ENCODE results near the gene SLC28A3. TPM values are rescaled to one million over a fixed set of nuclear protein-coding genes. Genes with fewer than 3 reads are reported as not detected.

The SLC28A3 gene
- total RNA-seq, 1 experiment from 2014 or later = not detected

GRCh38 chr9:84327184-84327583, 13.4 kb downstream of the SLC28A3 start:
- no TSS peak for BruUV-seq (replicated peaks)
- Histone ChIP-seq H3K36me3 (ENCODE audit: control insufficient read depth, insufficient read depth, low read length) (no peaks in the 10 kb centered on the region), H3K27me3 (ENCODE audit: control insufficient read depth, insufficient read depth, low read length) (no peaks in the 10 kb centered on the region), H3K4me1 (ENCODE audit: control insufficient read depth, insufficient read depth, low read length) (no peaks in the 10 kb centered on the region), H3K27ac (ENCODE audit: low read length) (no peak overlapping the region), H3K4me3 (ENCODE audit: low read depth in 2 of 2, low read length in 2 of 2) (no peak overlapping the region), H3K9me3 (ENCODE audit: control insufficient read depth, insufficient read depth, low read depth, low read length) (no peaks in the 10 kb centered on the region)
- intact Hi-C loops (cut with micrococcal nuclease; ENCODE audit: unreplicated experiment) (no loop called here), in situ Hi-C loops (cut with HindIII; ENCODE audit: low pct_unique_long_range_greater_than_20kb, low sequenced_read_pairs) (no loop called here)
- ChIA-PET POLR2A (interaction anchor here (0.6 kb wide), 1 partner anchor 55 kb away, joined by 12 read pairs; no protein-coding TSS in a partner anchor), CTCF (no interaction called here)
- no peak for DNase-seq (ENCODE audit: low read depth, low spot score)
- TF ChIP-seq SIN3A (IDR thresholded peaks at IDR 0.05; ENCODE audit: borderline replicate concordance, insufficient read depth, low read depth, low read length) (no peak), CTCF (IDR thresholded peaks at IDR 0.05) (no peak), POLR2AphosphoS5 (IDR thresholded peaks at IDR 0.05; ENCODE audit: low read depth, low read length) (no peak), TCF7L2 (IDR thresholded peaks at IDR 0.05; ENCODE audit: low read depth, low read length) (no peak)
- TF ChIP-seq, protein P1, sequence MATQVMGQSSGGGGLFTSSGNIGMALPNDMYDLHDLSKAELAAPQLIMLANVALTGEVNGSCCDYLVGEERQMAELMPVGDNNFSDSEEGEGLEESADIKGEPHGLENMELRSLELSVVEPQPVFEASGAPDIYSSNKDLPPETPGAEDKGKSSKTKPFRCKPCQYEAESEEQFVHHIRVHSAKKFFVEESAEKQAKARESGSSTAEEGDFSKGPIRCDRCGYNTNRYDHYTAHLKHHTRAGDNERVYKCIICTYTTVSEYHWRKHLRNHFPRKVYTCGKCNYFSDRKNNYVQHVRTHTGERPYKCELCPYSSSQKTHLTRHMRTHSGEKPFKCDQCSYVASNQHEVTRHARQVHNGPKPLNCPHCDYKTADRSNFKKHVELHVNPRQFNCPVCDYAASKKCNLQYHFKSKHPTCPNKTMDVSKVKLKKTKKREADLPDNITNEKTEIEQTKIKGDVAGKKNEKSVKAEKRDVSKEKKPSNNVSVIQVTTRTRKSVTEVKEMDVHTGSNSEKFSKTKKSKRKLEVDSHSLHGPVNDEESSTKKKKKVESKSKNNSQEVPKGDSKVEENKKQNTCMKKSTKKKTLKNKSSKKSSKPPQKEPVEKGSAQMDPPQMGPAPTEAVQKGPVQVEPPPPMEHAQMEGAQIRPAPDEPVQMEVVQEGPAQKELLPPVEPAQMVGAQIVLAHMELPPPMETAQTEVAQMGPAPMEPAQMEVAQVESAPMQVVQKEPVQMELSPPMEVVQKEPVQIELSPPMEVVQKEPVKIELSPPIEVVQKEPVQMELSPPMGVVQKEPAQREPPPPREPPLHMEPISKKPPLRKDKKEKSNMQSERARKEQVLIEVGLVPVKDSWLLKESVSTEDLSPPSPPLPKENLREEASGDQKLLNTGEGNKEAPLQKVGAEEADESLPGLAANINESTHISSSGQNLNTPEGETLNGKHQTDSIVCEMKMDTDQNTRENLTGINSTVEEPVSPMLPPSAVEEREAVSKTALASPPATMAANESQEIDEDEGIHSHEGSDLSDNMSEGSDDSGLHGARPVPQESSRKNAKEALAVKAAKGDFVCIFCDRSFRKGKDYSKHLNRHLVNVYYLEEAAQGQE (IDR thresholded peaks at IDR 0.05; ENCODE audit: insufficient read depth in 1 of 2, low read depth in 2 of 2, low read length in 1 of 2) = no peak
- ATAC-seq = no peak

GRCh38 chr9:84325347-84325973, 15.1 kb downstream of the SLC28A3 start:
- Histone ChIP-seq H3K4me1 (ENCODE audit: control insufficient read depth, insufficient read depth, low read length) (no peaks in the 10 kb centered on the region), H3K36me3 (ENCODE audit: control insufficient read depth, insufficient read depth, low read length) (no peaks in the 10 kb centered on the region), H3K27me3 (ENCODE audit: control insufficient read depth, insufficient read depth, low read length) (no peaks in the 10 kb centered on the region), H3K4me3 (ENCODE audit: low read depth in 2 of 2, low read length in 2 of 2) (no peak overlapping the region), H3K27ac (ENCODE audit: low read length) (no peak overlapping the region), H3K9me3 (ENCODE audit: control insufficient read depth, insufficient read depth, low read depth, low read length) (no peaks in the 10 kb centered on the region)
- TF ChIP-seq, protein P1 (IDR thresholded peaks at IDR 0.05; ENCODE audit: insufficient read depth in 1 of 2, low read depth in 2 of 2, low read length in 1 of 2) = no peak
- no peak for TF ChIP-seq CTCF (IDR thresholded peaks at IDR 0.05)
- TF ChIP-seq POLR2AphosphoS5 (IDR thresholded peaks at IDR 0.05; ENCODE audit: low read depth, low read length) = no peak
- no peak for TF ChIP-seq SIN3A (IDR thresholded peaks at IDR 0.05; ENCODE audit: borderline replicate concordance, insufficient read depth, low read depth, low read length)
- TF ChIP-seq TCF7L2 (IDR thresholded peaks at IDR 0.05; ENCODE audit: low read depth, low read length) = no peak
- intact Hi-C loops (cut with micrococcal nuclease; ENCODE audit: unreplicated experiment) = no loop called here
- POLR2A ChIA-PET = no interaction called here
- CTCF ChIA-PET = no interaction called here
- no peak for DNase-seq (ENCODE audit: low read depth, low spot score)
- ATAC-seq = no peak
- no TSS peak for BruUV-seq (replicated peaks)
- in situ Hi-C loops (cut with HindIII; ENCODE audit: low pct_unique_long_range_greater_than_20kb, low sequenced_read_pairs) = no loop called here
